Measurements from ENCODE around the gene MEX3B.

MEX3B gene

DNA sequence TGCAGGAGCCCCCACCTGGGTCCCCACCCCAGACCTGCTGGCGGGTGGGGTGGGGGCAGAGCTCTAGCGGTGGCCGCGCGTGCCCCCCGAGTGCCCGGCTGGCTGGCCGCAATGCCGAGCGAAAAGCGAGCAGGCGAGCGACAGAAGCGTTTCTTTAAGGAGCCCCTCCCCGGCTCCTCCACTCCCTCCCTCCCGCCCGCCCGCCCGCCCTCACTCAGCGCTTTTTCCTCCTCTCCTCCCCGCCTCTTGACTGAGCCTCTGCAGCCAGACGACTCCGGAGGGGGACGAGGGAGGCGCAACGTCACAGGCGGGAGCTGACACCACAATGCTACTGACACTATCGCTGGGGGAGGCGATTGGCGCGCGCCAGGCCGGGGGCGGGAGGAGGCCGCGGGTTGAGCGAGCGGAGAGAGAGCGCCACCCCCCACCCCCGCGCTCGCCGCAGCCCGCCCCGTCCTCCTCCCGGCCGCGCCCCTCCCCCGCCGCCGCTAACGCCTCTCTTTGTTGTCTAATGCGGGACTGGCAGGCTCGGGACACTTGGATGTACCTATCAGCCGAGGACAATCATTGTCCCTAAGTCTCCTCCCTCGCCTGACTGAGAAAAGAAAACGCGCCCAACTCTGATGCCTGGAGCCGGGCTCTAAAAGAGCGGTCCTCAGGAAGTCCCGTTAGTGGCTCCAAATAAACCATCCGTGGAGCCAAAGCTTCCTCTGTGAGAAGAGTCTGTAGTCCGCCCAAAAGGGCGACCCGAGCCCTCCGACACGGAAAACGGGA lies at the start of gene MEX3B:
Gene MEX3B (minus strand): TSS at position 127 of the 774 bp plus-strand sequence. CDS start 313 bp downstream, outside the sequence.
- peak; percentile 90 to 95 for DNase-seq

DNA sequence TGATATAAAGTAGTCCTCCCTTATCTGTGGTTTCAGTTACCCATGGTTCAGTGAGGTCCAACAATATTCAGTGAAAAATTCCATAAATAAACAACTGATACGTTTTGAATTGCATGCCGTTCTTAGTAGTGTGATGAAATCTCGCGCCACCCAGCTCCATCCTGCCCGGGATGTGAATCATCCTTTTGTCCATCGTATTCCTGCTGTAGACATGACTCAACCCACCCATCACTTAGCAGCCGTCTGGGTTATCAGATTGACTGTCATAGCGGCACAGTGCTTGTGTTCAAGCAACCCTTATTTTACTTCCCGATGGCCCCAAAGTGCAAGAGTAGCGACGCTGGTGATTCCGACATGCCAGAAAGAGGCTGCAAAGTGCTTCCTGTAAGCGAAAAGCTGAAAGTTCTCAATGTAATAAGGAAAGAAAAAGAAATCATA lies 48.0 kb upstream of the MEX3B start:
- no peak for DNase-seq

DNA sequence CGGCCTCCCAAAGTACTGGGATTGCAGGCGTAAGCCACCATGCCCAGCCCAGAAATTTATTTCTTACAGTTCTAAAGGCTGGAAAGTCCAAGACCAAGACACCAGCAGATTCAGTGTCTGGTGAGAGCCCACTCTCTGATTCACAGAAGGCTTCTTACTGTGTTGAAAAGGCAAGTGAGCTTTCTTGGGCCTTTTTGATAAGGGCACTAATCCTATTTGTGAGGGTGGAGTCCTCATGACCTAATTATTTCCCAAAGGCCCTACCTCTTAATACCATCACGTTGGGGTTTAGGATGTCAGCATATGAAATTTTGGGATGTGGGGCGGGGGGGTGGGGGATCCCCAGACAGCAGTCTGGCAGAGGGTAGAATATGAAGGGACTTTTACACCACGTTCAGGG lies 47.5 kb upstream of the MEX3B start:
- no peak for DNase-seq

DNA sequence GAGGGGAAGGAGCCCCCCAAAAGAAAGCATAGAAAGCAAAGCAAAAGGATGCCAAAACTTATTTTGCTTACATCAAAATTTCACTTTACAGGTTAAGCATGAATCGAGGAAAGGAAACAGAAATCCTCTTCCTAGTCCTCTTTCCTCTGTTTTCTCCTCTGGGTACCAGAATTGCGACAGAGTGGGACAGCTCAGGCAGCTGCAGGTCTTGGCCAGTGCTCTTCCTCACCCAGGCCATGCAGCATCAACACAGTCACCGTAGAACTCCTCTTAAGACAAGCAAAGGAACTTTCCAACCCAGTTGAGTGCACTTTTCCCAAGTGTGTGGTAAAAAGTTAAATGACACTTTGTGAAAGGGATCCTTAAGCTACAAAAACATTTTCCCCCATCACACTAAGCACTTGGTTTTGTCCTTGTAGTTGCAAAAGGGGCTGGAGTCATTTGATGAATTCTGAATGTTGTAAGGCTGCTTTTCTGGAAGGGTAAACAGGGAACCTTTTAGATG lies 45.9 kb upstream of the MEX3B start:
- DNase-seq = no peak

- DNase-seq = no peak
Observed at GRCh38 chr15:82086243-82086995, 40.6 kb upstream of the MEX3B start.

- DNase-seq = no peak
Observed at GRCh38 chr15:82081914-82082762, 36.3 kb upstream of the MEX3B start.

DNA sequence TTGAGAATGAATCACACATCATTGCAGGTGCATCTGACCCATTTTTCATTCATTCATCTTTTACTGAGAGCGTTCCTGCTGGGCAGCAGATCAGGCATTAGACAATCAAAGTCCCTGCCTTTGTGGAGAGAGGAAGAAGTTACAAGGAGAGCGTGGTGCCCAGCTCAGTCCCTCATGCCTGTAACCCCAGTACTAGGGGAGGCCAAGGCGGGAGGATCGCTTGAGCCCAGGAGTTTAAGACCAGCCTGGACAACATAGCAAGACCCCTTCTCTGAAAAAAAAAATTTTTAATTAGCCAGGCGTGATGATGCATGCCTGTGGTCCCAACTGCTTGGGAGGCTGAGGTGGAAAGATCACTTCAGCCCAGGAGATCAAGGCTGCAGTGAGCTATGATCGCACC lies 35.0 kb upstream of the MEX3B start:
- no peak for DNase-seq

DNA sequence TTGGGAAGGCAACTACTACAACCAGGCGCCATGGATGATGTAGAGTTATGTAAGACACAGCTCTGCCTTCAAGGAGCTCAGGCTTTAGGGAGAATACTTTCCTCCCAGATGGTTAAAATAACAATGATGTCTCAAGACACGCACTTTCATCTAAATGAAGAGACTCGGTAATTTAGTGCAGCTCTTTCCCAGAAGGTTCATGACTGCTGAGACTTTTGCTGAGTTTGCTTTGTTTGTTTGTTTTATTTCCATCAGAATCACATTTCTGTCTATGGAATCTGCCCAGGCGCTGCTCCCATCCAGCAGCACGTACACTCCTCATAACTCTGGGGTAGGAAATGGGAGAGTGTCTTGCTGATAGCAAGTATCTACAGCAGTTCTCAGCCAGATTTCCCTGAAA lies 33.9 kb upstream of the MEX3B start:
- DNase-seq = no peak

GRCh38 chr15:82074610-82075009 lies 28.8 kb upstream of the MEX3B start:
- no peak for DNase-seq

- no peak for DNase-seq
Observed at GRCh38 chr15:82072926-82073537, 27.2 kb upstream of the MEX3B start.

DNA sequence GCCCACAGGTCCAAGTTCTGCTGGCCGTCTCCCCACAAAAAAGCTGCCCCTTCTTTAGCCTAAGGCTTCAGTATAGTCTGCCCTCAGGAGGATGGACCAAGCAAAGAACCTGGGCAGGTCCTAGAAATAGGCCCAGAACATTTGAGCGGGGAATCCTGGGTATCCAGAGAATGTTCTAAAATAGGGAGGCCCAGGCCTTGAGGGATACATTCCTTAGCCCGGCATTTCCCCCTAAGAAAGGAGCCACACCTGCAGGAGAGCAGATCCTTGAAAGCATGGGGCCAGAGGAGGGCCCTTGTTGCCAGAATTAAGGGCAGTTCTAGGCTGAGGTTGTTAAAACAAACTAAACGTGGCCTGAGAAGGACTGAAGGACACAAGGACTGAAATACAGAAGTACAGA lies 20.6 kb upstream of the MEX3B start:
- no peak for DNase-seq

- no peak for DNase-seq
Observed at GRCh38 chr15:82064824-82065223, 19.0 kb upstream of the MEX3B start.

DNA sequence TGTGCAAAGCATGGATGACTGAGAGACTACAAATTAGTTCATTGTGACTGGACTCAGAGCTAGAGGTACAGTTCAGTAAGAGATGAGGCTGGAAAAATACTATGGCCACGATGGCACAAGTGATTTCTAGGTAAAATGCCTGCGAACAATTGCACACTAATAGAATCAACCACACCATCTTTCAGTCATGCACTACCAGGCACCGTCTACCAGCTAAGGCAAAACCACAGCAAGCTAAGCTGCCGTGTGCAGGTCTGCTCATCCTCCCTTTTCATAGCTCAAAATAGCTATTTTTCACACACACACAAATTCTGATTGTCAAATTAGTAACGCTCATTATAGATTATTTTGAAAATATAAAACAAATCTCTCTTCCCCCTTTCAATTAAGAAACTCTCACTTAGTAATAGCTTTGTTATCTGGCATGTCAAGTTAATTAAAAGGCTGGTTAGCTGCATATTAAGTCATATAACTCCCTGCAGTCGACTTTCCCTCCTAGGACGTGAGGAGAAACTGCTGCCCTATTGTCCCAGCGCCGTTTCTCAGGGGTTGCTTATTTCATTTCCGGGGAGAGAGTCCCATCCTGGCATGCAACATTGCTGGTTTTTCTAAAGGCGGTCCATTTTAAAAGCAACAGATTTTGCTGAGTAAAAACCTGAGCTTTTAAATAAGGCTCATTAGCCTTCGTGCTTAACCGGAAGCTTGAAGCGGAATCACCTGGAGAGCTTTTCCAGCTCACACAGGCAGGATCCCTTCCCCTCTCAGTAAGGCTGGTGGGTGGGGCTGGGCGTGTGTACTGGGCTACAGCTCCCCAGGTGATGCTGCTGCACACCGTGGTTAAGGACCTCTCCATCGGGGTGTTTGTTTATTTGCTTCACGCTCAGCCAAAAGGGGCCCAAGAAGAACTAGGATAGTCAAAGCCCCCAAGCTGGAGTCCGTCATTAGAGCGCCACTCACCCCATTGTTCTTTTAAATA lies 16.9 kb upstream of the MEX3B start:
- DNase-seq = no peak

GRCh38 chr15:82060817-82061216 lies 15.0 kb upstream of the MEX3B start:
- no peak for DNase-seq

DNA sequence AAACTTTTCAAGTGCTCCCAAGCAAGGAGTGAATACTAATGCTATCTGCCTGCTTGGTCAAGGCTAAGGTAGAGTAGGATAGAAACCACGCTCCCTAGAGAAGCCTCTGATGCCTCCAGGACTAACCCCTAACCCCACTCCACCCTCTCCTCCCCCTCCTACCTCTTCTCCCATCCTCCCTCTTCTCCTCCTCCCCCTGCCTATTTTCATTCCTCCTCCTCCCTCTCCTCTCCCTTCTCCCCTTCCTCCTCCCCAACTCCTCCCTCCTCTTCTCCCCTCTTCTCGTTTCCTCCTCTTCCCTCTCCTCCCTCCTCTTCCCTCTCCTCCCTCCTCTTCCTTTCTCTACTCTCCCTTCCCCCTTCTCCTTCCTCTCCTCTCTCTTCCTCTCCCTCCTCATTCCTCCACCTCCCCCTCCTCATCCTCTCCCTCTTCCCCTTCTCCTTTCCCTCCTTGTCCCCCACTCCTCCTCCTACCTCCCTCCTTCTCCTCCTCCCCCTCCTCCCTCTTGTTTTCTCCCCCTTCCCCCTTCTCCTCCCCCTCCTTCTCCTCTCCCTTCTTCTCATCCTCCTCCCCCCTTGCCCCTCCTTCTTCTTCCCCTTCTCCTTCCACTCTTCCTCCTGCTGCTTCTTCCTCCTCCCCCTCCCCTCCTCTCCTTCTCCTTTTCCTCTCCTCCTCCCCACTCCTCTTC lies 12.8 kb upstream of the MEX3B start:
- no peak for DNase-seq

GRCh38 chr15:82058026-82058425 lies 12.2 kb upstream of the MEX3B start:
- DNase-seq = no peak

DNA sequence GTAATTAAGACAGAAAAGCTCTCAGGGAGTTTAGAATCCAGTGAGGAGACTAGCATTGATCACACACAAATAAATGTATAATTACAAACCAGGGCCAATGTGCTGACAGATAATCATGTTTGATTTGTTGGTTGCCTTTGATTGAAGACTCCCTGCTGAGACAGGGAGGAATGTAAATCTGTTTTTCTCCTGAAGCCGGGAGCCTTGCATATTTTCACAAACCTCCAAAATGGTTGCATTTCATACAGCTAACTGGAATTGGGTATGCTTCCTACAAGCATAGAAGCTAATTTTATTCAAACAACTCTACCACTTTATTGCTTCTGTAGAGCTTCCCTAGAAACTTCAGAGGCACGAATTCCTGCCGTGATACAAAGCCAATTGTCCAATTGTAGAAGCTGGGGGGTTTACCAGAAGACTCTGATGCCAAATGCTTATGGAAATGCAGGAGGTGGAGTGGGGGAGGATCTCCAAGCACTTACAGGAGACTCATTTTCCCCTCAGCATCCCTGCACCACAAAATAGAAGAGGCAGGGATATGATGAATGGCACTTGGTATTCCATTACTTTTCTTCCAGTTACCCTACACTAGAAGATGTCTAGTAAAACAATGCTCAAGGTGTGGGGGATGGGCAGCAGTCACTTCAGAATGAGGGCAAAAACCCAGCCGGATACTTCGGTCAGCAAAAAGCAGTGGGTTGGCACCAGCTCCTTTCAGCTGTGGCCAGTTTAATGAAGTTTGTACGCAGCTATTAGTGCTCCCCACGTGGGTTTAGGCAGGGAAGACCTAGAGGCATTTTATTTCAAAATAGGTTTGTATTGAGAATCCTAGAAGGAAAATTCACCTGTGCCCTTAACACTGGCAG lies 11.4 kb upstream of the MEX3B start:
- no peak for DNase-seq

GRCh38 chr15:82052751-82053150 lies 6.9 kb upstream of the MEX3B start:
- no peak for DNase-seq

GRCh38 chr15:82051664-82052063 lies 5.8 kb upstream of the MEX3B start:
- no peak for DNase-seq

- DNase-seq = no peak
Observed at GRCh38 chr15:82048811-82049210, 3.0 kb upstream of the MEX3B start.

Data from stimulated activated CD4-positive, alpha-beta T cell treated with anti-CD3 and anti-CD28 coated beads, Interleukin-4, amount 100 ng/mL, for 4 hours (primary cell).